NT2/D1 (cell line): Measurements from ENCODE around the gene FAM117A.
"Not testable (repeated sequence)": the region's sequence is repeated elsewhere in the genome, so short reads cannot be mapped to it uniquely, and the experiment has no call there.

ENCODE experiments used
- DNase-seq: peaks from one replicate; pipeline ENCODE4 v3.0.0-alpha.2; 2011; ENCODE audit warnings: low read depth, low spot score
- H3K27me3 ChIP-seq: 2 replicates; pipeline ENCODE4 v1.6.0; 2011; ENCODE audit warnings: mild to moderate bottlenecking; ENCODE audit not compliant: insufficient read length, insufficient read depth
- H3K36me3 ChIP-seq: 2 replicates; pipeline ENCODE4 v1.6.1; 2011; ENCODE audit warnings: mild to moderate bottlenecking, low read length, mixed read lengths; ENCODE audit not compliant: insufficient read depth, insufficient read length
- H3K4me1 ChIP-seq: 2 replicates; pipeline ENCODE4 v1.5.1; 2011; ENCODE audit not compliant: insufficient read depth, insufficient read length
- H3K4me3 ChIP-seq: 2 replicates; pipeline ENCODE4 v1.5.1; 2011; ENCODE audit warnings: low read depth; ENCODE audit not compliant: insufficient read length
- H3K9ac ChIP-seq: 2 replicates; pipeline ENCODE4 v1.6.0; 2011; ENCODE audit warnings: low read depth; ENCODE audit not compliant: insufficient read length
- H3K9me3 ChIP-seq: 2 replicates; pipeline ENCODE4 v1.5.1; 2011; ENCODE audit warnings: mild to moderate bottlenecking, low read length; ENCODE audit not compliant: insufficient read depth
- SUZ12 ChIP-seq: IDR thresholded peaks from 2 replicates; pipeline ENCODE4 v1.6.1; 2011; ENCODE audit not compliant: insufficient read length, insufficient read depth; ENCODE audit errors: extremely low read depth
- YY1 ChIP-seq: IDR thresholded peaks from 2 replicates; pipeline ENCODE4 v1.6.1; 2011; ENCODE audit not compliant: insufficient read length, insufficient read depth
- ZNF274 ChIP-seq: IDR thresholded peaks from 2 replicates; pipeline ENCODE4 v1.6.1; 2011; ENCODE audit warnings: mild to moderate bottlenecking, low read depth, low read length

FAM117A gene

GRCh38 chr17:49728425-49728824 is 35.5 kb downstream of the FAM117A start:
- Histone ChIP-seq H3K36me3 (peaks cover 12% of the 10 kb centered on the region), H3K9ac (no peak overlapping the region), H3K4me3 (no peak overlapping the region), H3K27me3 (no peaks in the 10 kb centered on the region), H3K4me1 (no peaks in the 10 kb centered on the region), H3K9me3 (no peaks in the 10 kb centered on the region)
- TF ChIP-seq YY1 (no peak), SUZ12 (no peak), ZNF274 (no peak)
- no peak for DNase-seq

- H3K36me3 ChIP-seq, result peaks cover 10% of the 10 kb centered on the region
- H3K27me3 ChIP-seq, result no peaks in the 10 kb centered on the region
- H3K9ac ChIP-seq, result no peak overlapping the region
- TF ChIP-seq SUZ12, result no peak
- TF ChIP-seq YY1, result no peak
- no peak for TF ChIP-seq ZNF274
- no peak for DNase-seq
- H3K9me3 ChIP-seq, result no peaks in the 10 kb centered on the region
- H3K4me3 ChIP-seq, result no peak overlapping the region
- H3K4me1 ChIP-seq, result no peaks in the 10 kb centered on the region
Observed at GRCh38 chr17:49727380-49727779, 36.6 kb downstream of the FAM117A start.

- Histone ChIP-seq H3K4me3 (no peak overlapping the region), H3K4me1 (no peaks in the 10 kb centered on the region), H3K27me3 (no peaks in the 10 kb centered on the region), H3K9ac (no peak overlapping the region), H3K36me3 (peaks cover 19% of the 10 kb centered on the region), H3K9me3 (no peaks in the 10 kb centered on the region)
- DNase-seq, result no peak
- TF ChIP-seq SUZ12 (no peak), YY1 (no peak), ZNF274 (no peak)
Observed at GRCh38 chr17:49725452-49726130, 38.3 kb downstream of the FAM117A start.

- peaks cover 25% of the 10 kb centered on the region for H3K36me3 ChIP-seq
- H3K4me3 ChIP-seq, H3K27me3 ChIP-seq, H3K9me3 ChIP-seq, DNase-seq, H3K9ac ChIP-seq, H3K4me1 ChIP-seq: not testable (repeated sequence)
Observed at GRCh38 chr17:49724552-49724951, 39.4 kb downstream of the FAM117A start.

- H3K9ac ChIP-seq, result no peak overlapping the region
- no peak for DNase-seq
- no peak for TF ChIP-seq ZNF274
- TF ChIP-seq YY1, result no peak
- no peak for TF ChIP-seq SUZ12
- H3K36me3 ChIP-seq, result peaks cover 30% of the 10 kb centered on the region
- no peaks in the 10 kb centered on the region for H3K9me3 ChIP-seq
- H3K4me1 ChIP-seq, result peaks cover 6% of the 10 kb centered on the region
- no peaks in the 10 kb centered on the region for H3K27me3 ChIP-seq
- H3K4me3 ChIP-seq, result no peak overlapping the region
Observed at GRCh38 chr17:49723423-49723822, 40.5 kb downstream of the FAM117A start.

GRCh38 chr17:49722066-49722465 is 41.9 kb downstream of the FAM117A start:
- Histone ChIP-seq H3K9ac (no peak overlapping the region), H3K4me1 (peaks cover 6% of the 10 kb centered on the region), H3K4me3 (no peak overlapping the region), H3K36me3 (peaks cover 43% of the 10 kb centered on the region), H3K9me3 (no peaks in the 10 kb centered on the region), H3K27me3 (no peaks in the 10 kb centered on the region)
- DNase-seq, result no peak
- no peak for TF ChIP-seq SUZ12
- TF ChIP-seq YY1, result no peak
- no peak for TF ChIP-seq ZNF274

- Histone ChIP-seq H3K9ac (no peak overlapping the region), H3K9me3 (no peaks in the 10 kb centered on the region), H3K36me3 (peaks cover 64% of the 10 kb centered on the region), H3K27me3 (no peaks in the 10 kb centered on the region), H3K4me1 (peaks cover 6% of the 10 kb centered on the region), H3K4me3 (no peak overlapping the region)
- no peak for TF ChIP-seq YY1
- DNase-seq, result no peak
Observed at GRCh38 chr17:49717371-49717861, 46.5 kb downstream of the FAM117A start.

- Histone ChIP-seq H3K9ac (no peak overlapping the region), H3K27me3 (no peaks in the 10 kb centered on the region), H3K9me3 (no peaks in the 10 kb centered on the region), H3K36me3 (peaks cover 65% of the 10 kb centered on the region), H3K4me3 (no peak overlapping the region), H3K4me1 (peaks cover 6% of the 10 kb centered on the region)
- no peak for DNase-seq
- TF ChIP-seq YY1, result no peak
- TF ChIP-seq ZNF274, result no peak
- no peak for TF ChIP-seq SUZ12
Observed at GRCh38 chr17:49716668-49717364, 47.1 kb downstream of the FAM117A start.
